Gastroesophageal sphincter (tissue), 3 donors: ENCODE data around the gene STING1.
"Not testable (repeated sequence)": the region's sequence is repeated elsewhere in the genome, so short reads cannot be mapped to it uniquely, and the experiment has no call there.

ENCODE experiments used
- CTCF ChIP-seq, 4 experiments: fragments of 200-600 bp in 2 of 4; fragments of 450-650 bp in 2 of 4; sonication (generic) in 1 of 4; IDR thresholded peaks; one replicate each; pipeline ENCODE4 v1.5.1; 2017 to 2019; ENCODE audit warnings: antibody characterized with exemption in 4 of 4, mild to moderate bottlenecking in 2 of 4, moderate library complexity in 2 of 4
- EP300 ChIP-seq: sonication (generic); formaldehyde crosslinking; IDR thresholded peaks from one replicate; pipeline ENCODE4 v1.6.1; 2017; ENCODE audit warnings: antibody characterized with exemption, mild to moderate bottlenecking
- POLR2A ChIP-seq, 2 donors: fragments of 450-650 bp; IDR thresholded peaks; one replicate each; pipeline ENCODE4 v1.6.1; 2017; ENCODE audit warnings: antibody characterized with exemption in 2 of 2, mild to moderate bottlenecking in 2 of 2, moderate library complexity in 1 of 2
- POLR2AphosphoS5 ChIP-seq: sonication (generic); formaldehyde crosslinking; IDR thresholded peaks from one replicate; pipeline ENCODE4 v1.6.1; 2017; ENCODE audit warnings: antibody characterized with exemption

GRCh38 chr5:139479729-139480128 lies 2.8 kb downstream of the STING1 start:
- not testable (repeated sequence) for TF ChIP-seq CTCF (IDR thresholded peaks at IDR 0.05); POLR2A (IDR thresholded peaks at IDR 0.05); EP300; POLR2AphosphoS5
